H1 (cell line): ENCODE data around the gene DUSP11. TPM values are rescaled to one million over a fixed set of nuclear protein-coding genes. Genes with fewer than 3 reads are reported as not detected.

Experiments
- CTCF ChIA-PET: fragments of 300-600 bp; sonication (Branson Sonifier 250); formaldehyde crosslinking; loops from one replicate; lab custom pipeline; 2021; ENCODE audit not compliant: partially characterized antibody; lab: Charles Lee
- POLR2A ChIA-PET: fragments of 300-600 bp; sonication (Branson Sonifier 250); formaldehyde crosslinking; loops from one replicate; lab custom pipeline; 2021; ENCODE audit warnings: inconsistent platforms; ENCODE audit not compliant: partially characterized antibody; lab: Charles Lee
- DNase-seq, 2 experiments: peaks; one replicate each; pipeline versions ENCODE4 v3.0.0 to v3.0.0-alpha.2; 2010 to 2022; ENCODE audit warnings: low spot score in 2 of 2, low read depth in 1 of 2, mixed read lengths in 1 of 2
- FAIRE-seq: peaks from 2 replicates; lab custom pipeline; 2011; peaks lifted over from hg19 to GRCh38; lab: Jason Lieb, UNC
- H2AFZ ChIP-seq: 2 replicates; pipeline ENCODE4 v1.8.1; 2012; ENCODE audit warnings: low read length, inconsistent platforms
- H2AK5ac ChIP-seq: 2 replicates; pipeline ENCODE4 v1.6.1; 2013; ENCODE audit warnings: low read depth, low read length
- H2BK120ac ChIP-seq: replicated peaks from 2 replicates; pipeline ENCODE3; 2013; ENCODE audit warnings: low read depth, low read length, inconsistent platforms
- H2BK12ac ChIP-seq: 2 replicates; pipeline ENCODE4 v1.6.1; 2013; ENCODE audit warnings: low read depth, low read length
- H2BK15ac ChIP-seq: 2 replicates; pipeline ENCODE4 v1.6.1; 2013; ENCODE audit warnings: low read length
- H2BK20ac ChIP-seq: 2 replicates; pipeline ENCODE4 v1.6.1; 2013; ENCODE audit warnings: low read length
- H2BK5ac ChIP-seq: 2 replicates; pipeline ENCODE4 v1.6.1; 2013; ENCODE audit warnings: low read depth, low read length
- H3K14ac ChIP-seq: 2 replicates; pipeline ENCODE4 v1.6.1; 2013; ENCODE audit warnings: inconsistent platforms; ENCODE audit not compliant: insufficient read length
- H3K18ac ChIP-seq: 2 replicates; pipeline ENCODE4 v1.6.1; 2013; ENCODE audit warnings: low read length; ENCODE audit errors: extremely low read depth
- H3K23ac ChIP-seq: 2 replicates; pipeline ENCODE4 v1.6.1; 2013; ENCODE audit warnings: inconsistent platforms; ENCODE audit not compliant: insufficient read length
- H3K23me2 ChIP-seq: 2 replicates; pipeline ENCODE4 v1.6.1; 2013; ENCODE audit warnings: low read depth, low read length
- H3K27ac ChIP-seq: 2 replicates; pipeline ENCODE4 v1.6.1; 2011; ENCODE audit warnings: low read depth, low read length, inconsistent platforms
- H3K27me3 ChIP-seq, 4 experiments: replicated peaks in 1 of 4; 1 replicate in 1 of 4; 2 replicates in 3 of 4; pipeline versions ENCODE4 v1.6.1 to v1.8.1; 2011 to 2013; ENCODE audit warnings: low read length in 3 of 4, mild to moderate bottlenecking in 3 of 4, inconsistent platforms in 2 of 4, mixed read lengths in 2 of 4, moderate library complexity in 1 of 4; ENCODE audit not compliant: control insufficient read depth in 3 of 4, insufficient read depth in 3 of 4; ENCODE audit errors: extremely low read depth in 1 of 4
- H3K36me3 ChIP-seq, 4 experiments: 2 replicates each; pipeline versions ENCODE4 v1.6.1 to v1.8.1; 2011 to 2013; ENCODE audit warnings: mild to moderate bottlenecking in 4 of 4, low read length in 3 of 4, moderate library complexity in 2 of 4, control low read depth in 1 of 4, inconsistent platforms in 1 of 4; ENCODE audit not compliant: insufficient read depth in 4 of 4, control insufficient read depth in 2 of 4
- H3K4ac ChIP-seq: replicated peaks from 2 replicates; pipeline ENCODE3; 2013; ENCODE audit warnings: low read length, low read depth, mixed read lengths, inconsistent platforms; ENCODE audit not compliant: insufficient read length
- H3K4me1 ChIP-seq, 4 experiments: replicated peaks in 1 of 4; 1 replicate in 1 of 4; 2 replicates in 3 of 4; pipeline versions ENCODE4 v1.6.1 to v1.8.1; 2011 to 2013; ENCODE audit warnings: low read length in 3 of 4, inconsistent platforms in 2 of 4, mixed read lengths in 1 of 4; ENCODE audit not compliant: insufficient read depth in 4 of 4, control insufficient read depth in 3 of 4
- H3K4me2 ChIP-seq, 2 experiments: 2 replicates each; pipeline versions ENCODE4 v1.6.1 to v1.8.1; 2011 to 2013; ENCODE audit warnings: low read depth in 2 of 2, low read length in 2 of 2, control low read depth in 1 of 2, inconsistent platforms in 1 of 2, mild to moderate bottlenecking in 1 of 2; ENCODE audit not compliant: insufficient read depth in 1 of 2
- H3K4me3 ChIP-seq, 4 experiments: fragments of 200-600, 300-600 bp in 1 of 4; sonication (generic), shearing (Covaris generic), sonication (Bioruptor Twin) in 1 of 4; 2 replicates each; pipeline versions ENCODE4 v1.5.1 to v1.8.1; 2011 to 2016; ENCODE audit warnings: low read length in 4 of 4, low read depth in 3 of 4, control low read depth in 2 of 4, inconsistent platforms in 2 of 4, mild to moderate bottlenecking in 2 of 4, mixed read lengths in 1 of 4, moderate library complexity in 1 of 4; ENCODE audit not compliant: insufficient read depth in 2 of 4; ENCODE audit errors: extremely low read depth in 1 of 4
- H3K56ac ChIP-seq: replicated peaks from 2 replicates; pipeline ENCODE3; 2013; ENCODE audit warnings: low read depth, mild to moderate bottlenecking, mixed read lengths, low read length, inconsistent platforms; ENCODE audit not compliant: insufficient read length
- H3K79me1 ChIP-seq: 2 replicates; pipeline ENCODE4 v1.6.1; 2013; ENCODE audit warnings: low read depth, low read length, control low read depth
- H3K79me2 ChIP-seq, 2 experiments: 2 replicates each; pipeline versions ENCODE4 v1.6.1 to v1.8.1; 2012 to 2013; ENCODE audit warnings: low read length in 2 of 2, mild to moderate bottlenecking in 2 of 2, inconsistent platforms in 1 of 2; ENCODE audit not compliant: insufficient read depth in 2 of 2, control insufficient read depth in 1 of 2
- H3K9ac ChIP-seq, 4 experiments: replicated peaks in 1 of 4; 1 replicate in 1 of 4; 2 replicates in 3 of 4; pipeline versions ENCODE4 v1.6.1 to v1.8.1; 2011 to 2013; ENCODE audit warnings: low read depth in 3 of 4, low read length in 3 of 4, control low read depth in 2 of 4, mild to moderate bottlenecking in 2 of 4, moderate library complexity in 2 of 4, inconsistent platforms in 1 of 4; ENCODE audit errors: extremely low read depth in 1 of 4
- H3K9me3 ChIP-seq, 2 experiments: 2 replicates each; pipeline versions ENCODE4 v1.6.1 to v1.8.1; 2012 to 2013; ENCODE audit warnings: mild to moderate bottlenecking in 2 of 2, moderate library complexity in 2 of 2, control low read depth in 1 of 2, inconsistent platforms in 1 of 2, low read depth in 1 of 2, low read length in 1 of 2, mixed read lengths in 1 of 2; ENCODE audit not compliant: insufficient read depth in 2 of 2
- H4K20me1 ChIP-seq, 2 experiments: replicated peaks in 1 of 2; 2 replicates each; pipeline versions ENCODE3 to v1.8.1; 2011 to 2013; ENCODE audit warnings: inconsistent platforms in 2 of 2, low read length in 2 of 2, mild to moderate bottlenecking in 1 of 2; ENCODE audit not compliant: insufficient read depth in 2 of 2, control insufficient read depth in 1 of 2
- H4K5ac ChIP-seq: 2 replicates; pipeline ENCODE4 v1.6.1; 2013; ENCODE audit warnings: low read length, low read depth, mixed read lengths, inconsistent platforms; ENCODE audit not compliant: insufficient read length
- H4K8ac ChIP-seq: 2 replicates; pipeline ENCODE4 v1.8.0; 2013; ENCODE audit warnings: mild to moderate bottlenecking, moderate library complexity, low read length, inconsistent platforms; ENCODE audit not compliant: insufficient read depth; ENCODE audit errors: extremely low read depth
- H4K91ac ChIP-seq: replicated peaks from 2 replicates; pipeline ENCODE3; 2013; ENCODE audit warnings: low read length, mixed read lengths, inconsistent platforms; ENCODE audit not compliant: insufficient read length
- ASH2L ChIP-seq: fragments of 200-600, 300-600 bp; sonication (generic); IDR thresholded peaks from one replicate; pipeline ENCODE4 v1.7.1; 2017; ENCODE audit warnings: low read length
- GABPA ChIP-seq: IDR thresholded peaks from 2 replicates; pipeline ENCODE4 v1.6.1; 2011; ENCODE audit warnings: mild to moderate bottlenecking, low read length, moderate library complexity, borderline replicate concordance; ENCODE audit not compliant: insufficient read depth
- KDM4A ChIP-seq: IDR thresholded peaks from one replicate; pipeline ENCODE4 v1.7.1; 2012; ENCODE audit warnings: low read depth, mild to moderate bottlenecking, moderate library complexity, low read length, inconsistent platforms; ENCODE audit not compliant: severe bottlenecking
- MAFK ChIP-seq: IDR thresholded peaks from 2 replicates; pipeline ENCODE4 v1.6.1; 2012; ENCODE audit warnings: low read depth, mild to moderate bottlenecking, improper control_type of control experiment, low read length
- SAP30 ChIP-seq: fragments of 300-600 bp; sonication (generic); IDR thresholded peaks from 2 replicates; pipeline ENCODE4 v1.7.1; 2012; ENCODE audit warnings: low read length, moderate library complexity, mild to moderate bottlenecking, inconsistent platforms; ENCODE audit not compliant: insufficient read depth, insufficient replicate concordance
- YY1 ChIP-seq: IDR thresholded peaks from 2 replicates; pipeline ENCODE4 v1.6.1; 2011; ENCODE audit warnings: low read depth, mild to moderate bottlenecking, low read length
- WGBS, 2 experiments: shearing (Covaris generic) in 1 of 2; methylation state at CpG; one replicate each; pipeline versions ENCODE4 v1.1.6 to v1.1.7; 2013 to 2015; ENCODE audit warnings: low lambda C conversion rate in 2 of 2, mixed read lengths in 2 of 2, inconsistent platforms in 1 of 2, low coverage in 1 of 2, missing lambda C conversion rate in 1 of 2; ENCODE audit not compliant: insufficient replicate concordance in 2 of 2, insufficient coverage in 1 of 2, insufficient read length in 1 of 2; ENCODE audit errors: extremely low coverage in 1 of 2, missing lambda C conversion rate in 1 of 2; 5-methylcytosine and 5-hydroxymethylcytosine counted together
- long read RNA-seq, 2 experiments: library from RNA in 1 of 2; library from capped mRNA in 1 of 2; stranded (forward); transcript quantifications; one replicate each; pipeline ENCODE4 v2.0.0, GENCODE V29; 2021; ENCODE audit warnings: inconsistent platforms in 1 of 2
- polyA minus RNA-seq, 3 experiments: library from RNA; depleted of rRNA, polyadenylated mRNA; stranded (reverse); fragments of >200 nt; gene quantifications; 1 replicate in 2 of 3; 2 replicates in 1 of 3; pipeline ENCODE4 v1.2.3, GENCODE V29; 2011
- polyA plus RNA-seq, 7 experiments: library from polyadenylated mRNA; depleted of rRNA in 3 of 7; stranded (reverse) in 5 of 7; unstranded in 2 of 7; fragments of >200 nt in 5 of 7; fragments of 200-250 nt in 2 of 7; gene quantifications; 1 replicate in 5 of 7; 2 replicates in 1 of 7; 4 replicates in 1 of 7; pipeline versions ENCODE4 v1.2.1 to v1.2.3, GENCODE V29; 2011 to 2013; ENCODE audit warnings: missing spikeins in 2 of 7, mixed read lengths in 2 of 7
- total RNA-seq: library from RNA; stranded (reverse); fragmentation: NEBNext Ultra II Directional; extraction: Animal tissue kit (Norgen Biotek cat#: 25700); gene quantifications from 2 replicates; pipeline ENCODE4 v1.2.1, GENCODE V29; 2021
- TF ChIP-seq, protein P1 (sequence below): IDR thresholded peaks from 2 replicates; pipeline ENCODE4 v1.6.1; 2011; ENCODE audit warnings: low read length, improper control_type of control experiment

Gene DUSP11
- total RNA-seq (17.8 and 19.1 TPM in 2 replicates), polyA plus RNA-seq (2011; rRNA removed) (7.0 and 12.2 TPM in 2 replicates), polyA minus RNA-seq (2011; rRNA and poly(A)+ RNA removed) (5.9 and 9.1 TPM in 2 replicates)
- 13.8 TPM for polyA plus RNA-seq (2011; cell fraction: cytosol; rRNA removed)
- 5.2 TPM for polyA plus RNA-seq (2011; cell fraction: nucleus; rRNA removed)
- polyA plus RNA-seq (2012, experiment 1 of 2), result 9.8 to 16.3 TPM (median 10.9 TPM) in 4 replicates
- polyA plus RNA-seq (2012, experiment 2 of 2), result 9.0 TPM
- polyA plus RNA-seq (2013, experiment 1 of 2), result 14.5 TPM
- polyA plus RNA-seq (2013, experiment 2 of 2), result 14.2 TPM
- 9.0 TPM for polyA minus RNA-seq (2011; cell fraction: cytosol; rRNA and poly(A)+ RNA removed)
- 13.1 TPM for polyA minus RNA-seq (2011; cell fraction: nucleus; rRNA and poly(A)+ RNA removed)
- long read RNA-seq, experiment 1, transcript DUSP11-201 (9 exons, 1,653 nt), result major isoform, 11 of 17 reads
- long read RNA-seq, experiment 1, partial matches to known transcripts, result 6 of 17 reads
- long read RNA-seq, experiment 1, other reads (novel, unspliced or antisense), result 0 of 17 reads
- long read RNA-seq, experiment 2, transcript DUSP11-201 (9 exons, 1,653 nt), result major isoform, 19 of 19 reads
- long read RNA-seq, experiment 2, partial matches to known transcripts, result 0 of 19 reads
- long read RNA-seq, experiment 2, other reads (novel, unspliced or antisense), result 0 of 19 reads

GRCh38 chr2:73779467-73780236 is at the start of gene DUSP11:
TSS of gene DUSP11 (minus strand) at chr2:73780103. CDS start at chr2:73779974, 129 bp downstream.
- H3K18ac ChIP-seq, result peak within 1 kb of the TSS; percentile 54; the same call in 1 of the 2 replicates
- H3K79me1 ChIP-seq, result 0 out of 2 replicates have a peak, but pooled peaks cover 3% of the 10 kb centered on the region
- H3K9me3 ChIP-seq, result no peaks in the 10 kb centered on the region
- H2BK5ac ChIP-seq, result peak within 1 kb of the TSS; percentile 87
- 2% methylated on average over 40 of the region's 40 CpGs; no CpG with 5 or more reads in 1 of the 2 experiments for WGBS, 2 experiments
- no peak within 1 kb of the TSS for H2BK20ac ChIP-seq
- peak within 1 kb of the TSS; percentile 68 to 99 (median 94) for H3K4me3 ChIP-seq
- H3K9ac ChIP-seq, result peak within 1 kb of the TSS; percentile 67 to 95 (median 88)
- H4K5ac ChIP-seq, result no peak within 1 kb of the TSS
- ChIA-PET CTCF (interaction anchor here (0.6 to 1.1 kb wide), 3 partner anchors 30 to 48 kb away, joined by 3 to 4 read pairs (median 4); no protein-coding TSS in a partner anchor), POLR2A (no interaction called here)
- peaks cover 3 to 13% (median 6%) of the 10 kb centered on the region in 4 experiments; a peak in 3 of 8 replicates for H3K36me3 ChIP-seq
- H3K23me2 ChIP-seq, result peaks cover 7% of the 10 kb centered on the region
- FAIRE-seq (no peak), DNase-seq (peak; percentile 93 to 99)
- no peak within 1 kb of the TSS for H2BK15ac ChIP-seq
- H3K4me1 ChIP-seq, result no peaks in the 10 kb centered on the region; a peak in 1 of 7 replicates
- no peak within 1 kb of the TSS for H3K4ac ChIP-seq
- peak within 1 kb of the TSS; percentile 0 for H3K56ac ChIP-seq
- peak within 1 kb of the TSS; percentile 49 for H4K91ac ChIP-seq
- peak within 1 kb of the TSS; percentile 85 for H3K27ac ChIP-seq
- no peak within 1 kb of the TSS for H2BK120ac ChIP-seq
- H3K23ac ChIP-seq, result no peak within 1 kb of the TSS
- H3K27me3 ChIP-seq, result no peaks in the 10 kb centered on the region
- no peaks in the 10 kb centered on the region for H4K20me1 ChIP-seq
- H4K8ac ChIP-seq, result peak within 1 kb of the TSS; percentile 79; the same call in 1 of the 2 replicates
- H2AK5ac ChIP-seq, result no peak within 1 kb of the TSS
- H3K14ac ChIP-seq, result no peak within 1 kb of the TSS
- peak within 1 kb of the TSS; percentile 96 for H2AFZ ChIP-seq
- peaks cover 0 to 17% of the 10 kb centered on the region in 2 experiments; a peak in 2 of 4 replicates for H3K79me2 ChIP-seq
- peak within 1 kb of the TSS; percentile 54 to 82 for H3K4me2 ChIP-seq
- peak within 1 kb of the TSS; percentile 91; the same call in 1 of the 2 replicates for H2BK12ac ChIP-seq
- no peak for TF ChIP-seq MAFK
- peak; percentile 91 for TF ChIP-seq ASH2L
- no peak for TF ChIP-seq GABPA
- TF ChIP-seq SAP30, result peak; percentile 90
- peak; percentile 81 for TF ChIP-seq YY1
- peak; percentile 75 for TF ChIP-seq KDM4A
- TF ChIP-seq, protein P1, sequence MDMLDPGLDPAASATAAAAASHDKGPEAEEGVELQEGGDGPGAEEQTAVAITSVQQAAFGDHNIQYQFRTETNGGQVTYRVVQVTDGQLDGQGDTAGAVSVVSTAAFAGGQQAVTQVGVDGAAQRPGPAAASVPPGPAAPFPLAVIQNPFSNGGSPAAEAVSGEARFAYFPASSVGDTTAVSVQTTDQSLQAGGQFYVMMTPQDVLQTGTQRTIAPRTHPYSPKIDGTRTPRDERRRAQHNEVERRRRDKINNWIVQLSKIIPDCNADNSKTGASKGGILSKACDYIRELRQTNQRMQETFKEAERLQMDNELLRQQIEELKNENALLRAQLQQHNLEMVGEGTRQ, result no peak
